ENCODE results near the gene NCAPD3. TPM values are rescaled to one million over a fixed set of nuclear protein-coding genes. Genes with fewer than 3 reads are reported as not detected.

NCAPD3 gene
- total RNA-seq, 1 experiment from 2014 or later: 26.7 TPM

DNA sequence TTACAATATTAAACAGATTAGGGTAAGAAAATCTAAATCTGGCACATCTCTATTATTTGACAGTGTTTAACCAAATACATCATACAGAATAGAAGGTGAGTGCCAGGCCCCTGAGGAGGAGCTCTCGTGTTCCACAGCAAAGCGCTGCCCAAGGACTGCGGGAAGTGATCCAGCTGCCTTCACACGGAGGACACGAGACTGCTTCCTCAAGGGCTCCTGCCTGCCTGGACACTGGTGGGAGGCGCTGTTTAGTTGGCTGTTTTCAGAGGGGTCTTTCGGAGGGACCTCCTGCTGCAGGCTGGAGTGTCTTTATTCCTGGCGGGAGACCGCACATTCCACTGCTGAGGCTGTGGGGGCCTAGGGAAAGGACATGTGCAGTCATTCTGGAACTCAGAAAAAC, 71.1 kb downstream of the NCAPD3 start:
- H3K27me3 Mint-ChIP-seq (ENCODE audit: insufficient read depth, unreplicated experiment): no peaks in the 10 kb centered on the region
- no peak overlapping the region for H3K4me3 Mint-ChIP-seq (ENCODE audit: unreplicated experiment)
- TF ChIP-seq, protein P1, sequence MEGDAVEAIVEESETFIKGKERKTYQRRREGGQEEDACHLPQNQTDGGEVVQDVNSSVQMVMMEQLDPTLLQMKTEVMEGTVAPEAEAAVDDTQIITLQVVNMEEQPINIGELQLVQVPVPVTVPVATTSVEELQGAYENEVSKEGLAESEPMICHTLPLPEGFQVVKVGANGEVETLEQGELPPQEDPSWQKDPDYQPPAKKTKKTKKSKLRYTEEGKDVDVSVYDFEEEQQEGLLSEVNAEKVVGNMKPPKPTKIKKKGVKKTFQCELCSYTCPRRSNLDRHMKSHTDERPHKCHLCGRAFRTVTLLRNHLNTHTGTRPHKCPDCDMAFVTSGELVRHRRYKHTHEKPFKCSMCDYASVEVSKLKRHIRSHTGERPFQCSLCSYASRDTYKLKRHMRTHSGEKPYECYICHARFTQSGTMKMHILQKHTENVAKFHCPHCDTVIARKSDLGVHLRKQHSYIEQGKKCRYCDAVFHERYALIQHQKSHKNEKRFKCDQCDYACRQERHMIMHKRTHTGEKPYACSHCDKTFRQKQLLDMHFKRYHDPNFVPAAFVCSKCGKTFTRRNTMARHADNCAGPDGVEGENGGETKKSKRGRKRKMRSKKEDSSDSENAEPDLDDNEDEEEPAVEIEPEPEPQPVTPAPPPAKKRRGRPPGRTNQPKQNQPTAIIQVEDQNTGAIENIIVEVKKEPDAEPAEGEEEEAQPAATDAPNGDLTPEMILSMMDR (IDR thresholded peaks at IDR 0.05; ENCODE audit: unreplicated experiment): no peak
- POLR2A ChIA-PET: interaction anchor here (0.5 kb wide), 1 partner anchor 102 kb away, joined by 4 read pairs; no protein-coding TSS in a partner anchor
- H3K36me3 Mint-ChIP-seq (ENCODE audit: insufficient read depth, unreplicated experiment): peaks cover 34% of the 10 kb centered on the region
- no TSS peak for BruUV-seq (replicated peaks)
- no peak for DNase-seq (ENCODE audit: unreplicated experiment)
- H3K27ac Mint-ChIP-seq (ENCODE audit: low read depth, unreplicated experiment): no peak overlapping the region
- no peaks in the 10 kb centered on the region for H3K4me1 Mint-ChIP-seq (ENCODE audit: insufficient read depth, unreplicated experiment)
- CTCF ChIA-PET: interaction anchor here (0.5 kb wide), 1 partner anchor 1274 kb away, joined by 4 read pairs; no protein-coding TSS in a partner anchor
- no peaks in the 10 kb centered on the region for H3K9me3 Mint-ChIP-seq (ENCODE audit: unreplicated experiment)
- intact Hi-C loops (cut with micrococcal nuclease): no loop called here

DNA sequence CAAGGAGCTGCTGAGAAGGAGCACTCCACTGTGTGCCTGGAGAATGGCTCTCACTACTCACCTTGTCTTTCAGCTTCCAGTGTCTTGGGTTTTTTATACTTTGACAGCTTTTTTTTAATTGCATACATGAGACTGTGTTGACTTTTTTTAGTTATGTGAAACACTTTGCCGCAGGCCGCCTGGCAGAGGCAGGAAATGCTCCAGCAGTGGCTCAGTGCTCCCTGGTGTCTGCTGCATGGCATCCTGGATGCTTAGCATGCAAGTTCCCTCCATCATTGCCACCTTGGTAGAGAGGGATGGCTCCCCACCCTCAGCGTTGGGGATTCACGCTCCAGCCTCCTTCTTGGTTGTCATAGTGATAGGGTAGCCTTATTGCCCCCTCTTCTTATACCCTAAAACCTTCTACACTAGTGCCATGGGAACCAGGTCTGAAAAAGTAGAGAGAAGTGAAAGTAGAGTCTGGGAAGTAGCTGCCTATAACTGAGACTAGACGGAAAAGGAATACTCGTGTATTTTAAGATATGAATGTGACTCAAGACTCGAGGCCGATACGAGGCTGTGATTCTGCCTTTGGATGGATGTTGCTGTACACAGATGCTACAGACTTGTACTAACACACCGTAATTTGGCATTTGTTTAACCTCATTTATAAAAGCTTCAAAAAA, 72.6 kb downstream of the NCAPD3 start:
- CTCF ChIA-PET: interaction anchor here (0.5 to 2.7 kb wide), 2 partner anchors 23 to 101 kb away, joined by 3 to 10 read pairs; no protein-coding TSS in a partner anchor

DNA sequence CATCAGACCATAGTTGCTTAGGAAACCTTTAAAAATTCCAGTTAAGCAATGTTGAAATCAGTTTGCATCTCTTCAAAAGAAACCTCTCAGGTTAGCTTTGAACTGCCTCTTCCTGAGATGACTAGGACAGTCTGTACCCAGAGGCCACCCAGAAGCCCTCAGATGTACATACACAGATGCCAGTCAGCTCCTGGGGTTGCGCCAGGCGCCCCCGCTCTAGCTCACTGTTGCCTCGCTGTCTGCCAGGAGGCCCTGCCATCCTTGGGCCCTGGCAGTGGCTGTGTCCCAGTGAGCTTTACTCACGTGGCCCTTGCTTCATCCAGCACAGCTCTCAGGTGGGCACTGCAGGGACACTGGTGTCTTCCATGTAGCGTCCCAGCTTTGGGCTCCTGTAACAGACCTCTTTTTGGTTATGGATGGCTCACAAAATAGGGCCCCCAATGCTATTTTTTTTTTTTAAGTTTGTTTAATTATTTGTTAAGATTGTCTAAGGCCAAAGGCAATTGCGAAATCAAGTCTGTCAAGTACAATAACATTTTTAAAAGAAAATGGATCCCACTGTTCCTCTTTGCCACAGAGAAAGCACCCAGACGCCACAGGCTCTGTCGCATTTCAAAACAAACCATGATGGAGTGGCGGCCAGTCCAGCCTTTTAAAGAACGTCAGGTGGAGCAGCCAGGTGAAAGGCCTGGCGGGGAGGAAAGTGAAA, 73.4 kb downstream of the NCAPD3 start:
- CTCF ChIA-PET: interaction anchor here (1.3 to 2.7 kb wide), 2 partner anchors 10 to 100 kb away, joined by 8 to 10 read pairs; no protein-coding TSS in a partner anchor
- POLR2A ChIA-PET: no interaction called here
- Mint-ChIP-seq H3K9me3 (ENCODE audit: unreplicated experiment) (no peaks in the 10 kb centered on the region), H3K27me3 (ENCODE audit: insufficient read depth, unreplicated experiment) (no peaks in the 10 kb centered on the region), H3K4me3 (ENCODE audit: unreplicated experiment) (no peak overlapping the region), H3K27ac (ENCODE audit: low read depth, unreplicated experiment) (no peak overlapping the region), H3K4me1 (ENCODE audit: insufficient read depth, unreplicated experiment) (no peaks in the 10 kb centered on the region), H3K36me3 (ENCODE audit: insufficient read depth, unreplicated experiment) (peaks cover 17% of the 10 kb centered on the region)
- intact Hi-C loops (cut with micrococcal nuclease): no loop called here
- no peak for DNase-seq (ENCODE audit: unreplicated experiment)
- TF ChIP-seq, protein P1 (IDR thresholded peaks at IDR 0.05; ENCODE audit: unreplicated experiment): no peak
- BruUV-seq (replicated peaks): no TSS peak

More for the DNA sequence above, 72.6 kb downstream of the NCAPD3 start:
- POLR2A ChIA-PET: no interaction called here
- Mint-ChIP-seq H3K4me1 (ENCODE audit: insufficient read depth, unreplicated experiment) (no peaks in the 10 kb centered on the region), H3K27me3 (ENCODE audit: insufficient read depth, unreplicated experiment) (no peaks in the 10 kb centered on the region), H3K9me3 (ENCODE audit: unreplicated experiment) (no peaks in the 10 kb centered on the region), H3K4me3 (ENCODE audit: unreplicated experiment) (no peak overlapping the region), H3K36me3 (ENCODE audit: insufficient read depth, unreplicated experiment) (peaks cover 21% of the 10 kb centered on the region), H3K27ac (ENCODE audit: low read depth, unreplicated experiment) (no peak overlapping the region)
- BruUV-seq (replicated peaks): no TSS peak
- DNase-seq (ENCODE audit: unreplicated experiment): no peak
- TF ChIP-seq, protein P1 (IDR thresholded peaks at IDR 0.05; ENCODE audit: unreplicated experiment): no peak
- intact Hi-C loops (cut with micrococcal nuclease): no loop called here

DNA sequence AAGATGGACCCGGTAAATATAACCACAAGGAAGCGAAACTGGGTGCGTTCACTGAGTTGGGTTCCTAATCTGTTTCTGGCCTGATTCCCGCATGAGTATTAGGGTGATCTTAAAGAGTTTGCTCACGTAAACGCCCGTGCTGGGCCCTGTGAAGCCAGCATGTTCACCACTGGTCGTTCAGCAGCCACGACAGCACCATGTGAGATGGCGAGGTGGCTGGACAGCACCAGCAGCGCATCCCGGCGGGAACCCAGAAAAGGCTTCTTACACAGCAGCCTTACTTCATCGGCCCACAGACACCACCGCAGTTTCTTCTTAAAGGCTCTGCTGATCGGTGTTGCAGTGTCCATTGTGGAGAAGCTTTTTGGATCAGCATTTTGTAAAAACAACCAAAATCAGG, 74.4 kb downstream of the NCAPD3 start:
- H3K27me3 Mint-ChIP-seq (ENCODE audit: insufficient read depth, unreplicated experiment): no peaks in the 10 kb centered on the region
- TF ChIP-seq, protein P1 (IDR thresholded peaks at IDR 0.05; ENCODE audit: unreplicated experiment): no peak
- DNase-seq (ENCODE audit: unreplicated experiment): no peak
- intact Hi-C loops (cut with micrococcal nuclease): no loop called here
- ChIA-PET POLR2A (no interaction called here), CTCF (interaction anchor here (0.6 to 1.3 kb wide), 5 partner anchors 9 to 197 kb away, joined by 3 to 8 read pairs (median 3); no protein-coding TSS in a partner anchor)
- peaks cover 6% of the 10 kb centered on the region for H3K4me1 Mint-ChIP-seq (ENCODE audit: insufficient read depth, unreplicated experiment)
- no TSS peak for BruUV-seq (replicated peaks)
- peaks cover 17% of the 10 kb centered on the region for H3K36me3 Mint-ChIP-seq (ENCODE audit: insufficient read depth, unreplicated experiment)
- no peak overlapping the region for H3K4me3 Mint-ChIP-seq (ENCODE audit: unreplicated experiment)
- H3K27ac Mint-ChIP-seq (ENCODE audit: low read depth, unreplicated experiment): no peak overlapping the region
- H3K9me3 Mint-ChIP-seq (ENCODE audit: unreplicated experiment): no peaks in the 10 kb centered on the region
